Activated effector memory CD4-positive, alpha-beta T cell treated with anti-CD3 and anti-CD28 coated beads, Interleukin-2, amount 50 U/mL, for 16 hours (primary cell): ENCODE measurements around the gene TSPY10.
"Not testable (repeated sequence)": the region's sequence is repeated elsewhere in the genome, so short reads cannot be mapped to it uniquely, and the experiment has no call there.

Experiments
- DNase-seq: peaks from one replicate; pipeline ENCODE4 v3.0.0-alpha.2; 2020

The TSPY10 gene, protein sequence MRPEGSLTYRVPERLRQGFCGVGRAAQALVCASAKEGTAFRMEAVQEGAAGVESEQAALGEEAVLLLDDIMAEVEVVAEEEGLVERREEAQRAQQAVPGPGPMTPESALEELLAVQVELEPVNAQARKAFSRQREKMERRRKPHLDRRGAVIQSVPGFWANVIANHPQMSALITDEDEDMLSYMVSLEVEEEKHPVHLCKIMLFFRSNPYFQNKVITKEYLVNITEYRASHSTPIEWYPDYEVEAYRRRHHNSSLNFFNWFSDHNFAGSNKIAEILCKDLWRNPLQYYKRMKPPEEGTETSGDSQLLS

DNA sequence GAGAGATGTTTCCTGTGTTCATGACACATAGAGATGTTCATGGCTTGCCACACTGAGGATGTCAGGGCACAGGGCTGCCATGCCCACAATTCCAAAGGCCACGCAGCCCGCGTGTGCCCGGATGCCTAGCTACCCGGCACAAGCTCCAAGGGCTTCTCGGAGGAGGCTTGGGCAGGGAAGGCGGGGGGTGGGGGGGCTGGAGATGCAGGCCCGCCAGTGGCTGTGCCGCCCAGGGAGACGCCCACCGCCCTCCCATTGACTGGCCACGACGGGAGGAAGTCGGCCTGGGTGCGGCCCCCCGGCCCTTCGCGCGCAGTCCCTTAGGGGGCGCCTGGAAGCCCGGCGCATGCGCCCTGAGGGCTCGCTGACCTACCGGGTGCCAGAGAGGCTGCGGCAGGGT is at the start of gene TSPY10:
Gene TSPY10, plus strand, starts transcription at position 301 of the 400 bp plus-strand sequence. Its CDS starts 46 bp downstream, at position 347.
- not testable (repeated sequence) for DNase-seq

DNA sequence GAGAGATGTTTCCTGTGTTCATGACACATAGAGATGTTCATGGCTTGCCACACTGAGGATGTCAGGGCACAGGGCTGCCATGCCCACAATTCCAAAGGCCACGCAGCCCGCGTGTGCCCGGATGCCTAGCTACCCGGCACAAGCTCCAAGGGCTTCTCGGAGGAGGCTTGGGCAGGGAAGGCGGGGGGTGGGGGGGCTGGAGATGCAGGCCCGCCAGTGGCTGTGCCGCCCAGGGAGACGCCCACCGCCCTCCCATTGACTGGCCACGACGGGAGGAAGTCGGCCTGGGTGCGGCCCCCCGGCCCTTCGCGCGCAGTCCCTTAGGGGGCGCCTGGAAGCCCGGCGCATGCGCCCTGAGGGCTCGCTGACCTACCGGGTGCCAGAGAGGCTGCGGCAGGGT is 40.7 kb upstream of the TSPY10 start, which contains the start of gene TSPY9:
Gene TSPY9, plus strand, starts transcription at position 301 of the 400 bp plus-strand sequence. Its CDS starts 46 bp downstream, at position 347.
- DNase-seq, result not testable (repeated sequence)

DNA sequence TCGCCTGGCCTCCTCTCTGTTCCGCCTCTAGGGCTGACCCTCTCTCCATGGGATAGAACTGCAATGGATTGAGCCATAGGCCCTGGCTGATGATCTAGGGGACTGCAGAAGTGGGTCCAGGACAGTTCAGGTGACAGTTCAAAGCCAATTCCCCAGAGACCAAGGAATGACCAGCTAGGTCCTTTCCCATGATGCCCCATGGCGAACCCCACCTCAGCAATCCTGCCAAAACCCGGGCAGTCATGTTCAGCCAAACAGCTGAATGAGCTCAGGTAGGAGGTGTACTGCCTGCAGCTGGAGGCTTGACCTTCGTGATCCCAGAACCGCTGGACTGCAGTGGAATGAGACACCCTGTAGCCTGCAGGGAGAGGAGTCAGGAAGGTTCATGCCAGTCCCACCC is 23.3 kb upstream of the TSPY10 start:
- DNase-seq, result peak; percentile 63

DNA sequence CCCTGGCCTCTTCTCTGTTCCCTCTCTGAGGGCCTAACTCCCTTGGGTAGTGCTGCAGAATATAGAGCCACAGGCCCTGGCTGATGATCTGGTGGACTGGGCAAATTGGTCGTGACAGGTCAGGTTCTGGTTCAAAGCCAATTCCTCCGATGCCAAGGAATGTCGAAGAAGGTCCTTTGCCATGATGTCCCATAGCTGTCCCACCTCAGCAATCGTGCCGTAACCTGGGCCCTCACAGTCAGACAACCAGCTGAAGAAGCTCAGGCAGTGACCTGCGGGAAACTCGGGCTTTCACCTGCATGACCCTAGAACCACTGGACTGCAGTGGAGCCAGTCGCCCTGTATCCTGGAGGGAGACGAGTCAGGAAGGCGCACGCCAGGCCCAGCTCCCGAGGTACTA is 11.4 kb upstream of the TSPY10 start:
- not testable (repeated sequence) for DNase-seq
